Activated T-cell treated with anti-CD3 and anti-CD28 coated beads, Interleukin-2, amount 50 U/mL, for 1 hour (primary cell): ENCODE results near the gene DPY19L1.
"Not testable (repeated sequence)": the region's sequence is repeated elsewhere in the genome, so short reads cannot be mapped to it uniquely, and the experiment has no call there.

Experiments used
- DNase-seq: peaks from one replicate; pipeline ENCODE4 v3.0.0-alpha.2; 2020

The DPY19L1 gene

DNA sequence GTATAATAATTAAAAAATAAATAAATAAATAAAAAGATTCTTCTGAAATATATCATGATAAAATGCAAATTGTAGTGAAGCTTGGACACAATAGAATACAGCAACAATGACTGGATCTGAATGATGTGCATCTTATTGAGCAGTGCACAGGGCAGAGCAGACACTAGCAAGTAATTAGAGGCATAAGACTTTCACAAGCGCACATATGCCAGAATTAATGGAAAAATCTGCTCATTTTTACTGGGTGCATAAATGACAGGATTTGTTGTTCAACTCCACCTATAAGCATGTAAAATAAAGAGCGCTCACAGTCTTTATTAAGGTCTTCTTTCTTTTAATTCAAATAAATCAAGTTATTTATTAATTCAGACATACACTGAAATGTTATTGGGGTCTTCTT is 125.0 kb downstream of the DPY19L1 start:
- no peak for DNase-seq

DNA sequence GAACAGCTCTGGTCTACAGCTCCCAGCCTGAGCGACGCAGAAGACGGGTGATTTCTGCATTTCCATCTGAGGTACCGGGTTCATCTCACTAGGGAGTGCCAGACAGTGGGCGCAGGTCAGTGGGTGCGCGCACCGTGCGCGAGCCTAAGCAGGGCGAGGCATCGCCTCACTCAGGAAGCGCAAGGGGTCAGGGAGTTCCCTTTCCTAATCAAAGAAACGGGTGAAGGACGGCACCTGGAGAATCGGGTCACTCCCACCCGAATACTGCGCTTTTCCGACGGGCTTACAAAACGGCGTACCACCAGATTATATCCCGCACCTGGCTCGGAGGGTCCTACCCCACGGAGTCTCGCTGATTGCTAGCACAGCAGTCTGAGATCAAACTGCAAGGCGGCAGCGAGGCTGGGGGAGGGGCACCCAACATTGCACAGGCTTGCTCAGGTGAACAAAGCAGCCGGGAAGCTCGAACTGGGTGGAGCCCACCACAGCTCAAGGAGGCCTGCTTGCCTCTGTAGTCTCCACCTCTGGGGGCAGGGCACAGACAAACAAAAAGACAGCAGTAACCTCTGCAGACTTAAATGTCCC is 130.9 kb downstream of the DPY19L1 start:
- not testable (repeated sequence) for DNase-seq

DNA sequence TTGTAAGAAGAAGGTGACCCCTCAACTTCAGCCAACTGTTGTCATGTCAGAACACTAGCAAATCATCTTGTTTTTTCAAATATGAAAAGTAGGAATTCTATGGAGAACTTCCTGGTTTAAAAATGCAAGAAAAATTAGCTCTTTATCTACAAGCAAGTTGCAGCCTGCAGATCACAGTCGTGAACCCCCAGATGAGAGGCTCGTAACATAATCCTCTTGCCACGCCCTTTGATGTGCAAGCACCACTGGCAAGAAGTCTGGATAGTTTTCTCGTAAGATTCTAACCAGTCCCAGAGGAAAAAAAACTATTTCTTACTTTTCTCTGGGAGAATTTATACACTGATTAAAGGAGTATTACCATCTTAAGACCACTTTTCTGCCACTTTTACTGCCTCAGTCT is 132.3 kb downstream of the DPY19L1 start:
- no peak for DNase-seq

DNA sequence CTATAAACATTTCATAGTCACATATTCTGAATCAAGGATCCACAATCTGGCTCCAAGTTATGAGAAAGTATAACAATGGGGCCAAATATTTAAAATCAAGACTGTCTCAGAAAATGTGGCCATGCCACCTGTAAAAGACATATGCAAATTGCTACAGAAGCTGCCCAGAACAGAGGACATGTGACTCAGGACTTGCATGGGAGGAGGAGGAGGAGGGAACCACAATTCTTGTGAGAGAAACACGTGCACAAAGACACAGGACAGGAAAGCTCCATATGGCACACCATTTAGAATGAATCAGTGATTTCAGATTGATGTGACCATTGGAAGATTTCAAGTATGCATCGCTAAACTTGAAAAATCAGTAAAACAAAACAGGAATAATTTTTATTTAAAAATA is 133.4 kb downstream of the DPY19L1 start:
- DNase-seq = not testable (repeated sequence)

DNA sequence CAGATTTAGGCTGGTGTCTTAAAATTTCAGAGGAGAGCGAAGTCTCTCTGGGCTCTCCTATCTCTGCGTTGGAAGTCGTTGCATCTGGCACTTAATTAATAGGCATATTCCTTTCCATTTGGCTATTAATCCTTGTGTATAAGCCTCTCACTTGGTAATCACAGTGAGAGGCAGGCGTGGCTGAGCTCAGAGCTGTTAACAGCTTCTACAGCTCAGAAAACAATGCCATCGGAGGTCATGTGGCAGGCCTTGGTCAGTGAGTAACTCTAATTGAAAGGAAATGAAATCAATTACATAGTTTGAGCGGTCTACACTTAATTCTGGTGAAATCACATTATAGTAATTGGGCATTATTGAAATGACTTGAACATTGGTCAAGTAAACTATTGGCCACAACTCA is 135.1 kb downstream of the DPY19L1 start:
- DNase-seq = no peak

DNA sequence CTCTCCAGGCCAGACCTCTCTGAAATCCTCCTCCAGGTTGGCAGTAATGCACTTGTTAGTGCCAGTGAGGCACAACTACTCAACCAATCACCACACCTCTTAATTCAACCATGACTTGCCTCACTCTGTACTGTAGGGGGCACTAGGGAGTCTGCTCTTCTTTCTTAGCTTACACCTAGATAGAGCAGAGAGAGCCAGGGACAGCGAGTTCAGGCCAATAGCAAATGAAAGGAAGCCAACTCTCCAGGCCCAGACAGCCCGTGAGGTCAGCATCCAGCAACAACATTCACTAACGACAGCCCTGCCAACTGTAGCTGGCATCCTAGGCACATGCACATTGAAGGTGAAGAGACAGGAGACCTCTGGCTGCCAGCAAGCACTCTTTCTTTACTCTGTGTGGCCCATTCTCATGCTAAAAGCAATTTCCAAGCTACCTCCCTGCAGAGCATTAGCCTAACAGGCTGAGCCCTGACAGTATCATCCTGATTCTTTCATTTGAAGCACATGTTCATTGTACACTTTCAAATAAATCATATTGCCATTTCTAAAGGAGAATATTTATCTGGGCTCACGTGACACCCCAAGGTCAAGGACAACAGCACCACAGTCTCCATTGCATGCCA is 136.3 kb downstream of the DPY19L1 start:
- no peak for DNase-seq

DNA sequence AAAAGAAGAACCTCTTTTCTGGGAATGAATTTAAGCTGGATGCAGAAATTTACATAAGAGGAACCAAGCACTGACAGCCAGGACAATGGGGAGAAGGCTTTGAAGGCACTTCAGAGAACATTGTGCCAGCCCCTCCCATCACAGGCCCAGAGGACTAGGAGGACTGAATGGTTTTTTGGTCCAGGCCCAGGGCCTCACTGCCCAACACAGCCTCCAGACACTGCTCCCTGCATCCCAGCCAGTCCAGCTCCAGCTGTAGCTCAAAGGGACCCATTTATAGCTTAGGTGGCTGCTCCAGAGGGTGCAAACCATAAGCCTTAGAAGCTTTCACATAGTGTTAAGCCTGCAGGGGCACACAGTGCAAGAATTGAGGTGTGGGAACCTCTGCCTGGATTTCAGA is 142.1 kb downstream of the DPY19L1 start:
- DNase-seq = no peak

DNA sequence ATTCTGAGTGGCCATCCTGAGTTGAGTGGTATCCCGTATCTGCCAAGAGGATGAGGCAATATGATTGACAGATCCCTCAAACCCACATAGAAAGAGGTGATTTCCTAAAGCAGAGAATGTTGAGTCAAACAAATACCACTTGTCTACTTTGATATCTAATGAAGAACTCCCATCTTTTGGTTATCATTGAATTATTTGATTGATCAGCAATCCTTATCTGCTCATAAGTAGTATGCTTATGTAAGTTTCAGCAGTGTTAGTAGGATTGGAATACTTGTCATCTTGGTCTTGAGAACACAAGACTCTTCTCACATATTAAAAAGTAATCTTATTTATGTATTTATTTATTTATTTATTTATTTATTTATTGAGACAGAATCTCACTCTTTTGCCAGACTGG is 147.3 kb downstream of the DPY19L1 start:
- no peak for DNase-seq

DNA sequence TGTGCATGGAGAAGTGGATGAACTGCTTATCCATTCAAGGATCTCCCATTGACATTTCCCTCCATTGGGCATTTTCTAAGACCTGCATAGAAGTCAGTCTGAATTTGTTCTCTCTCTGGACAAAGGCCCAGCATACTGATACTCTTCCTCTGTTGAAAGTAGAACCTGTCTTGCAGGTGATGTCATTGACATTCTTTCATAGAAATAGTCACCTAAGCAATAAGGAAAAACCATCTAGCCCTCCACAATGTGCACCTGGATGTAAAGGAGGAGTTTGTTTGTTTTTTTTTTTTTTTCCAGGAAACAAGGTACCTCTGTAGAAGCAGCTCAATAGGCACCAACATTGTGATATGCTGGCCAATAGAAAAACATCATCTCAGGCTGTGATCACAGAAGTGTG is 150.4 kb downstream of the DPY19L1 start:
- DNase-seq = no peak

DNA sequence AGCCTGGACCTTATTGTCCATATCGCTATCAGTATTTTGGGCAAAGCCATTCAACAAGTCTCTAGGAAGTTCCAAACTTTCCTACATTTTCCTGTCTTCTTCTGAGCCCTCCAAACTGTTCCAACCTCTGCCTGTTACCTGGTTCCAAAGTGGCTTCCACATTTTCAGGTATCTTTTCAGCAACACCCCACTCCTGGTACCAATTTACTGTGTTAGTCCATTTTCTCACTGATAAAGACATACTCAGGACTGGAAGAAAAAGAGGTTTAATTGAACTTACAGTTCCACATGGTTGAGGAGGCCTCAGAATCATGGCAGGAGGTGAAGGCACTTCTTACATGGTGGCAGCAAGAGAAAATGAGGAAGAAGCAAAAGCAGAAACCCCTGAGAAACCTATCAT is 153.4 kb downstream of the DPY19L1 start:
- not testable (repeated sequence) for DNase-seq

DNA sequence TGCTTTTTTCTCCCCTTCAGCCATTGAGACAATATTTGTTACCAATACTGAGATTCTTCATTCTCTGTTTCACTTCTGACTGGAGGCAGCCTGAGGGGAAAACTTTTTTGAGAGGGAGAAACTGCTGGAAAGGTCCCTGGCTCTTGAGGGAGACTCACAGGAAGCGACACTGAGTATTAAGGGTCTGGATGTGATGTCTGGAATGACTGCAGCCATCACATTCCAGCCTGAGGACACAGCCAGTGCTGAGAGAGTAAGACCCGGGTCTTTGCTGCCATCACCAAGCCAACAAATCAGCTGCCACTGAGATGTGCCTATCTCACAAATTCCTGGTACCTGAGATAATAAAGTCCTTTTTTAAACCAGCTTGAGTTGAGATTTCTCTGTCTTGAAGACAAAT is 157.4 kb downstream of the DPY19L1 start:
- no peak for DNase-seq

DNA sequence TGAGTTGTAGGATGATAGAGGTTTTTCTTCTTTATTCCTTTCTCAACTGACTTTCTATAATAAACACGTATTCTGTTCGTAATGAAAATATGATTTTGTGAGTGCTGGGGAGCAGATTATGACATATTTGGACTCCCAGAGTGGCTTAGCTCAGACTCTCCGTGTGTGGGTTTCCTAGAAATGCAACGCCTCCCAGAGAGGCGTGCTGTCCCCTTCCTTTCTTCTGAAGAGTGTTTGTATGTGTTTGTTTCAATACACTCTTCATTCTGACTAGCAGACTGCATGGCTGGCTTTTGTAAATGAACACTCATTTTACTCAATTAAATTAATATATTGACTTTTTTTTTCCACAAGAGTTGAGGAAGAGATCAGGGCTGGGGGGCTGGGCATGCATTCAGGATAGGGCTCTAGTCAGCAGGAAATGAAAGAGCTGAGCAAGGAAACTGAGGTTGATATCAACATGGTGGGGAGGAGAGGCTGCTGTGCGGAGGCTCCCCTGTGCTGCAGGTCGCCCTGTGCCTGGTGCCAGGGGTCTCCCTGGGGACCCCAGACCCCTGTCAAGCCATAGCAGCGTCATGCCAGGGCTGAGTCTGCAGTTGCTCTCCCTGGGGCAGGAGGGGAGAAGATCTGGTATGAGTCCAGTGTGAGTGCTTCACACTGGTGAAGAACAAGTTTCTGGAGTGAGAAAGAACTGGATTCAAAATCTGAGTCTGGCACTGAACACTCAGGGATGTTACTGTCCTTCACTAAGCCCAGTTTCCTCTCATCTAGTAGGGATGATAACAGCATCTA is 158.1 kb downstream of the DPY19L1 start:
- DNase-seq = not testable (repeated sequence)
